ENCODE results near the gene MYO1C. TPM values are rescaled to one million over a fixed set of nuclear protein-coding genes. Genes with fewer than 3 reads are reported as not detected.

Gene MYO1C
- total and polyA plus RNA-seq, 9 of the 15 experiments (the other 6 are each of a cell fraction or from before 2014, with no cell fraction given) = 0.46 to 32.5 (median 11.6) TPM

GRCh38 chr17:1435326-1435725 lies 57.2 kb downstream of the MYO1C start:
- H3K4me1 ChIP-seq (replicated peaks in 1 of 2; ENCODE audit: control insufficient read depth in 2 of 2, insufficient read depth in 2 of 2, low read length in 2 of 2) = peaks cover 0 to 6% of the 10 kb centered on the region in 2 experiments; a peak in 3 of 5 replicates
- no peak for FAIRE-seq
- ChIA-PET CTCF (ENCODE audit: low intra/inter-chr PET ratio) (no interaction called here), POLR2A (interaction anchor here (0.6 kb wide), 1 partner anchor 249 kb away, joined by 3 read pairs; no protein-coding TSS in a partner anchor)
- no peaks in the 10 kb centered on the region for H3K9me1 ChIP-seq (ENCODE audit: control insufficient read depth, insufficient read depth, low read length)
- no peak overlapping the region for H3K9ac ChIP-seq (ENCODE audit: insufficient read depth in 1 of 2, low read depth in 2 of 2, low read length in 2 of 2)
- H3K27me3 ChIP-seq (ENCODE audit: control insufficient read depth in 2 of 2, insufficient read depth in 2 of 2, low read length in 2 of 2) = no peaks in the 10 kb centered on the region
- H3K4me3 ChIP-seq = no peak overlapping the region
- H2AFZ ChIP-seq (ENCODE audit: low read depth, low read length) = no peak overlapping the region
- DNase-seq (ENCODE audit: extremely low read depth in 1 of 4, low spot score in 3 of 4) = no peak
- in situ Hi-C loops (cut with MboI) (no loop called here), intact Hi-C loops (cut with micrococcal nuclease) (no loop called here)
- H3K27ac ChIP-seq (ENCODE audit: extremely low read depth, low read depth, low read length) = no peak overlapping the region
- no peaks in the 10 kb centered on the region for H3K9me3 ChIP-seq (replicated peaks; ENCODE audit: control insufficient read depth, insufficient read depth, low read depth, low read length)
- peaks cover 53% of the 10 kb centered on the region for H3K36me3 ChIP-seq (ENCODE audit: control insufficient read depth, insufficient read depth, low read length)
- ATAC-seq = no peak
- WGBS (ENCODE audit: insufficient coverage, low coverage, missing lambda C conversion rate) = 90% methylated on average over 3 of the region's 3 CpGs
- H3K79me2 ChIP-seq (ENCODE audit: control insufficient read depth, insufficient read depth, low read length) = peaks cover 74% of the 10 kb centered on the region
- no peaks in the 10 kb centered on the region for H4K20me1 ChIP-seq (replicated peaks; ENCODE audit: control insufficient read depth, insufficient read depth, low read length)
- BruUV-seq (replicated peaks) = no TSS peak
- H3K4me2 ChIP-seq (ENCODE audit: insufficient read depth, low read length) = no peak overlapping the region
- TF ChIP-seq HDAC3 (IDR thresholded peaks at IDR 0.05; ENCODE audit: borderline replicate concordance, partially characterized antibody) = no peak
- no peak for TF ChIP-seq MED1 (CRISPR knock-in tag; IDR thresholded peaks at IDR 0.05; ENCODE audit: borderline replicate concordance)
- TF ChIP-seq E2F8 (IDR thresholded peaks at IDR 0.05; ENCODE audit: low read depth, partially characterized antibody) = no peak
- no peak for TF ChIP-seq KHSRP (IDR thresholded peaks at IDR 0.05)
- no peak for TF ChIP-seq TAF15 (IDR thresholded peaks at IDR 0.05; ENCODE audit: low read depth, low read length)
- TF ChIP-seq, protein P1, sequence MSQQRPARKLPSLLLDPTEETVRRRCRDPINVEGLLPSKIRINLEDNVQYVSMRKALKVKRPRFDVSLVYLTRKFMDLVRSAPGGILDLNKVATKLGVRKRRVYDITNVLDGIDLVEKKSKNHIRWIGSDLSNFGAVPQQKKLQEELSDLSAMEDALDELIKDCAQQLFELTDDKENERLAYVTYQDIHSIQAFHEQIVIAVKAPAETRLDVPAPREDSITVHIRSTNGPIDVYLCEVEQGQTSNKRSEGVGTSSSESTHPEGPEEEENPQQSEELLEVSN (IDR thresholded peaks at IDR 0.05; ENCODE audit: borderline replicate concordance in 1 of 2, extremely low read depth in 1 of 2, insufficient read depth in 1 of 2, insufficient read length in 1 of 2, low read depth in 1 of 2, low read length in 1 of 2, poor library complexity in 1 of 2, severe bottlenecking in 1 of 2) = no peak
